Measurements from ENCODE around the gene MED15. TPM values are rescaled to one million over a fixed set of nuclear protein-coding genes. Genes with fewer than 3 reads are reported as not detected.

The MED15 gene
- total and polyA plus RNA-seq, 10 of the 15 experiments (the other 5 are each of a cell fraction or from before 2014, with no cell fraction given), result 1.4 to 75.2 (median 26.9) TPM

DNA sequence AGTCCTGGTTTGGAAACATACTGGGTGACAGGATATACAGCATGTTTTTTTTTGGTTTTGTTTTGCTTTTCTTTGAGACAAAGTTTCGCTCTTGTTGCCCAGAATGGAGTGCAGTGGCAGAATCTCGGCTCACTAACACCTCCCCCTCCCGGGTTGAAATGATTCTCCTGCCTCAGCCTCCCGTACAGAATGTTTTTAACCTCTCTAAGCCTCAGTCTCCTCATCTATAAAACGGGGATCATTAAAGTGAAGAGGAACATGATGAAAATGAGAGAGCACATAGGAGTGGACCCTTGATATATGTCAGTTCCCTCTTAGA lies 41.7 kb upstream of the MED15 start:
- H3K27ac ChIP-seq (ENCODE audit: control insufficient read depth, insufficient read depth), result no peak overlapping the region
- H3K27me3 ChIP-seq (replicated peaks in 1 of 2; ENCODE audit: control insufficient read depth in 2 of 2, insufficient read depth in 2 of 2, low read length in 1 of 2), result no peaks in the 10 kb centered on the region
- in situ Hi-C loops (cut with MboI) (no loop called here), intact Hi-C loops (cut with micrococcal nuclease; ENCODE audit: unreplicated experiment) (no loop called here)
- ATAC-seq, result no peak
- no peak overlapping the region for H2AFZ ChIP-seq (ENCODE audit: control insufficient read depth, low read depth, low read length)
- 92% methylated on average over 5 of the region's 5 CpGs for WGBS (ENCODE audit: insufficient coverage, insufficient replicate concordance, low lambda C conversion rate, missing lambda C conversion rate)
- BruUV-seq (replicated peaks), result no TSS peak
- peaks cover 17% of the 10 kb centered on the region for H3K4me1 ChIP-seq (ENCODE audit: control insufficient read depth, insufficient read depth, low read length)
- DNase-seq (ENCODE audit: low read depth, low spot score), result no peak
- CTCF ChIA-PET, result no interaction called here
- POLR2A ChIA-PET, result no interaction called here
- RAD21 ChIA-PET (ENCODE audit: unreplicated experiment), result no interaction called here
- H3K9ac ChIP-seq (ENCODE audit: control insufficient read depth, insufficient read depth, low read length), result no peak overlapping the region
- H3K36me3 ChIP-seq (ENCODE audit: control insufficient read depth in 2 of 2, insufficient read depth in 2 of 2, low read length in 1 of 2), result peaks cover 2 to 3% of the 10 kb centered on the region in 2 experiments; a peak in 2 of 4 replicates
- TF ChIP-seq EZH2 (IDR thresholded peaks at IDR 0.05; ENCODE audit: borderline replicate concordance, control insufficient read depth, low read depth, low read length), result no peak
- TF ChIP-seq RCOR1 (conservative IDR thresholded peaks at IDR 0.05; ENCODE audit: low read depth, low read length), result no peak
- no peak for TF ChIP-seq IKZF1 (conservative IDR thresholded peaks at IDR 0.05)
- no peak for TF ChIP-seq HDGF (IDR thresholded peaks at IDR 0.05)
- no peak for TF ChIP-seq NFYA (IDR thresholded peaks at IDR 0.05; ENCODE audit: borderline replicate concordance, low read depth, low read length)
- no peak for TF ChIP-seq DPF2 (IDR thresholded peaks at IDR 0.05)
- TF ChIP-seq, protein P1, sequence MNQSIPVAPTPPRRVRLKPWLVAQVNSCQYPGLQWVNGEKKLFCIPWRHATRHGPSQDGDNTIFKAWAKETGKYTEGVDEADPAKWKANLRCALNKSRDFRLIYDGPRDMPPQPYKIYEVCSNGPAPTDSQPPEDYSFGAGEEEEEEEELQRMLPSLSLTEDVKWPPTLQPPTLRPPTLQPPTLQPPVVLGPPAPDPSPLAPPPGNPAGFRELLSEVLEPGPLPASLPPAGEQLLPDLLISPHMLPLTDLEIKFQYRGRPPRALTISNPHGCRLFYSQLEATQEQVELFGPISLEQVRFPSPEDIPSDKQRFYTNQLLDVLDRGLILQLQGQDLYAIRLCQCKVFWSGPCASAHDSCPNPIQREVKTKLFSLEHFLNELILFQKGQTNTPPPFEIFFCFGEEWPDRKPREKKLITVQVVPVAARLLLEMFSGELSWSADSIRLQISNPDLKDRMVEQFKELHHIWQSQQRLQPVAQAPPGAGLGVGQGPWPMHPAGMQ (IDR thresholded peaks at IDR 0.05; ENCODE audit: borderline replicate concordance), result no peak
- H3K9me3 ChIP-seq (replicated peaks; ENCODE audit: control insufficient read depth, insufficient read depth, low read length), result no peaks in the 10 kb centered on the region
- H3K4me3 ChIP-seq, result no peak overlapping the region
- no peaks in the 10 kb centered on the region for H3K79me2 ChIP-seq (ENCODE audit: control insufficient read depth, insufficient read depth, low read length)
- SMC1A ChIA-PET (ENCODE audit: uncharacterized antibody, unreplicated experiment), result no interaction called here
- FAIRE-seq, result no peak
- H3K4me2 ChIP-seq (ENCODE audit: control insufficient read depth, insufficient read depth), result no peak overlapping the region
- no peaks in the 10 kb centered on the region for H4K20me1 ChIP-seq (ENCODE audit: control insufficient read depth, insufficient read depth)

Data from GM12878 (cell line).